GM23338 (cell line): ENCODE results near the gene ZNF787. TPM values are rescaled to one million over a fixed set of nuclear protein-coding genes. Genes with fewer than 3 reads are reported as not detected.
A peak's percentile ranks its signal among the peaks of the same experiment; 100 is the strongest.

Experiments used
- ATAC-seq: fragments of 200-7000 bp; cut with Tn5 transposase; 3 replicates; pipeline ENCODE4 v1.9.1; 2020
- DNase-seq: peaks from one replicate; pipeline ENCODE4 v3.0.0-alpha.2; 2015; ENCODE audit warnings: low spot score
- H2AFZ ChIP-seq: fragments of 200-600 bp; sonication (generic); 2 replicates; pipeline ENCODE4 v1.8.0; 2016; ENCODE audit warnings: antibody characterized with exemption, mild to moderate bottlenecking, moderate library complexity
- H3F3A ChIP-seq: fragments of 200-600 bp; sonication (generic); replicated peaks from 2 replicates; pipeline ENCODE4 v1.8.0; 2017; ENCODE audit warnings: antibody characterized with exemption, mixed run types, low read depth
- H3K27ac ChIP-seq: fragments of 200-600 bp; sonication (generic); 2 replicates; pipeline ENCODE4 v1.6.1; 2016; ENCODE audit warnings: low read depth
- H3K27me3 ChIP-seq: fragments of 200-600 bp; sonication (generic); 2 replicates; pipeline ENCODE4 v1.8.0; 2016; ENCODE audit warnings: mild to moderate bottlenecking, mixed run types, moderate library complexity; ENCODE audit not compliant: insufficient read depth
- H3K36me3 ChIP-seq: fragments of 200-600 bp; sonication (generic); 2 replicates; pipeline ENCODE4 v1.8.0; 2016; ENCODE audit warnings: mild to moderate bottlenecking; ENCODE audit not compliant: insufficient read depth
- H3K4me1 ChIP-seq: fragments of 200-600 bp; sonication (generic); 2 replicates; pipeline ENCODE4 v1.8.0; 2016; ENCODE audit warnings: mild to moderate bottlenecking, moderate library complexity; ENCODE audit not compliant: insufficient read depth
- H3K4me2 ChIP-seq: fragments of 200-600 bp; sonication (generic); 2 replicates; pipeline ENCODE4 v1.7.1; 2017; ENCODE audit warnings: mixed run types
- H3K4me3 ChIP-seq: fragments of 200-600 bp; sonication (generic); 2 replicates; pipeline ENCODE4 v1.6.1; 2016; ENCODE audit warnings: mixed run types
- H3K79me2 ChIP-seq: fragments of 200-600 bp; sonication (generic); replicated peaks from 2 replicates; pipeline ENCODE4 v1.8.0; 2017; ENCODE audit warnings: mild to moderate bottlenecking; ENCODE audit not compliant: insufficient read depth
- H3K9me2 ChIP-seq: fragments of 200-600 bp; sonication (generic); 2 replicates; pipeline ENCODE4 v1.8.0; 2017; ENCODE audit not compliant: insufficient read depth
- H4K20me1 ChIP-seq: fragments of 200-600 bp; sonication (generic); replicated peaks from 2 replicates; pipeline ENCODE4 v1.8.0; 2017; ENCODE audit warnings: mild to moderate bottlenecking; ENCODE audit not compliant: insufficient read depth
- H3K27ac Mint-ChIP-seq: 2 replicates; pipeline ENCODE4 v1.8.0; 2020; ENCODE audit warnings: inconsistent platforms, mild to moderate bottlenecking, moderate library complexity, mixed read lengths
- H3K27me3 Mint-ChIP-seq: 3 replicates; pipeline ENCODE4 v1.8.0; 2022; ENCODE audit warnings: low read depth, mild to moderate bottlenecking, moderate library complexity, mixed read lengths, inconsistent platforms; ENCODE audit not compliant: insufficient read depth, poor library complexity
- H3K36me3 Mint-ChIP-seq: 3 replicates; pipeline ENCODE4 v1.8.0; 2021; ENCODE audit warnings: low read depth, mild to moderate bottlenecking, inconsistent platforms, moderate library complexity, mixed read lengths
- H3K4me1 Mint-ChIP-seq: 3 replicates; pipeline ENCODE4 v1.8.0; 2020; ENCODE audit warnings: mild to moderate bottlenecking, inconsistent platforms, mixed read lengths
- H3K4me3 Mint-ChIP-seq: 3 replicates; pipeline ENCODE4 v1.8.0; 2021; ENCODE audit warnings: moderate library complexity, mild to moderate bottlenecking, inconsistent platforms, mixed read lengths
- H3K9me3 Mint-ChIP-seq: 3 replicates; pipeline ENCODE4 v1.8.0; 2020; ENCODE audit warnings: moderate library complexity, mild to moderate bottlenecking, inconsistent platforms, mixed read lengths
- CREB1 ChIP-seq: fragments of 250-450 bp; sonication (Bioruptor Pico); IDR thresholded peaks from 2 replicates; pipeline ENCODE4 v1.5.0; 2020; ENCODE audit warnings: low read depth, mild to moderate bottlenecking, moderate library complexity
- CTCF ChIP-seq, 2 experiments: fragments of 200-600 bp in 1 of 2; sonication (generic) in 1 of 2; conservative IDR thresholded peaks; 2 replicates each; pipeline versions ENCODE4 v1.5.1 to v1.6.1; 2016 to 2017; ENCODE audit warnings: antibody characterized with exemption in 2 of 2, low read depth in 2 of 2, mild to moderate bottlenecking in 2 of 2, moderate library complexity in 1 of 2
- ETS1 ChIP-seq: IDR thresholded peaks from 2 replicates; pipeline ENCODE4 v1.6.1; 2016; ENCODE audit warnings: antibody characterized with exemption
- EZH2 ChIP-seq: fragments of 200-600 bp; sonication (generic); IDR thresholded peaks from one replicate; pipeline ENCODE4 v1.8.0; 2017; ENCODE audit warnings: antibody characterized with exemption, mild to moderate bottlenecking, low read depth; ENCODE audit not compliant: unreplicated experiment
- EZH2phosphoT487 ChIP-seq: fragments of 200-600 bp; sonication (generic); IDR thresholded peaks from one replicate; pipeline ENCODE4 v1.8.1; 2018; ENCODE audit warnings: antibody characterized with exemption; ENCODE audit not compliant: unreplicated experiment
- JUNB ChIP-seq: IDR thresholded peaks from one replicate; pipeline ENCODE4 v1.6.1; 2016; ENCODE audit warnings: antibody characterized with exemption; ENCODE audit not compliant: unreplicated experiment
- NANOG ChIP-seq: IDR thresholded peaks from 2 replicates; pipeline ENCODE4 v1.6.1; 2016; ENCODE audit warnings: antibody characterized with exemption, borderline replicate concordance
- POLR2AphosphoS5 ChIP-seq: IDR thresholded peaks from 2 replicates; pipeline ENCODE4 v1.6.1; 2016; ENCODE audit warnings: antibody characterized with exemption, low read depth
- REST ChIP-seq: IDR thresholded peaks from one replicate; pipeline ENCODE4 v1.6.1; 2018; ENCODE audit warnings: antibody characterized with exemption; ENCODE audit not compliant: unreplicated experiment
- STAT1 ChIP-seq: IDR thresholded peaks from one replicate; pipeline ENCODE4 v1.6.1; 2016; ENCODE audit warnings: antibody characterized with exemption; ENCODE audit not compliant: unreplicated experiment
- ZNF114 ChIP-seq: fragments of 250-450 bp; sonication (Bioruptor Pico); IDR thresholded peaks from 2 replicates; pipeline ENCODE4 v1.5.0; 2020; ENCODE audit warnings: mild to moderate bottlenecking, moderate library complexity
- ZNF331 ChIP-seq: fragments of 250-450 bp; sonication (Bioruptor Pico); IDR thresholded peaks from 2 replicates; pipeline ENCODE4 v1.5.0; 2020; ENCODE audit warnings: low read depth, mild to moderate bottlenecking, moderate library complexity
- ZNF462 ChIP-seq: fragments of 250-450 bp; sonication (Bioruptor Pico); IDR thresholded peaks from 2 replicates; pipeline ENCODE4 v1.5.0; 2020; ENCODE audit warnings: mild to moderate bottlenecking, moderate library complexity
- polyA plus RNA-seq: library from polyadenylated mRNA; unstranded; fragments of >200 nt; fragmentation: Nextera tagmentation; extraction: Ambion mirVana; gene quantifications from 2 replicates; pipeline ENCODE4 v1.2.1, GENCODE V29; 2016
- total RNA-seq: library from RNA; depleted of rRNA; stranded (reverse); fragments of >200 nt; shearing (Covaris generic); gene quantifications from 2 replicates; pipeline ENCODE4 v1.2.3, GENCODE V29; 2014

Gene ZNF787
- total and polyA plus RNA-seq, 2 experiments from 2014 or later, result 12.5 to 44.6 TPM

- peaks cover 11% of the 10 kb centered on the region for H3K36me3 Mint-ChIP-seq
- peaks cover 41% of the 10 kb centered on the region for H3K79me2 ChIP-seq
- H3K4me1 Mint-ChIP-seq, result peaks cover 24% of the 10 kb centered on the region
- no peak overlapping the region for H3K4me3 ChIP-seq
- DNase-seq (no peak), ATAC-seq (no peak)
- H3K9me3 Mint-ChIP-seq, result no peaks in the 10 kb centered on the region
- peak overlapping the region; percentile 78; the same call in 1 of the 3 replicates for H3K4me3 Mint-ChIP-seq
- peak overlapping the region; percentile 44; the same call in 1 of the 2 replicates for H3K27ac Mint-ChIP-seq
- no peak for TF ChIP-seq ZNF331 (CRISPR knock-in tag)
- no peak for TF ChIP-seq STAT1
- no peak for TF ChIP-seq EZH2phosphoT487
- TF ChIP-seq CTCF (conservative IDR thresholded peaks at IDR 0.05; ENCODE audit: low read depth in 2 of 2), result no peak
- TF ChIP-seq JUNB, result no peak
- TF ChIP-seq ETS1, result no peak
- TF ChIP-seq ZNF114 (CRISPR knock-in tag), result no peak
- no peak for TF ChIP-seq ZNF462 (CRISPR knock-in tag)
- TF ChIP-seq REST, result no peak
- TF ChIP-seq CREB1 (CRISPR knock-in tag), result no peak
- no peak for TF ChIP-seq EZH2
- TF ChIP-seq NANOG, result no peak
- TF ChIP-seq POLR2AphosphoS5, result no peak
- H2AFZ ChIP-seq, result no peak overlapping the region
- peaks cover 14% of the 10 kb centered on the region for H3K4me1 ChIP-seq
- peaks cover 9% of the 10 kb centered on the region for H3K27me3 Mint-ChIP-seq
- H4K20me1 ChIP-seq, result peaks cover 7% of the 10 kb centered on the region; the same call in 1 of the 2 replicates
- no peaks in the 10 kb centered on the region; the same call in 1 of the 2 replicates for H3K36me3 ChIP-seq
- no peak overlapping the region for H3K4me2 ChIP-seq
- H3K27me3 ChIP-seq, result no peaks in the 10 kb centered on the region
- no peaks in the 10 kb centered on the region; the same call in 1 of the 2 replicates for H3F3A ChIP-seq
- H3K27ac ChIP-seq, result no peak overlapping the region
- no peaks in the 10 kb centered on the region for H3K9me2 ChIP-seq
Observed at GRCh38 chr19:56142897-56143434, 21.9 kb upstream of the ZNF787 start.
